OCI-LY3 (cell line): ENCODE results near the gene SLC10A1.

Experiments used
- H2AFZ ChIP-seq: fragments of 200-600, 300-600 bp; shearing (Covaris generic); 2 replicates; pipeline ENCODE4 v1.6.0; 2014; ENCODE audit warnings: antibody characterized with exemption, low read depth, low read length
- H3K27ac ChIP-seq: fragments of 200-600, 300-600 bp; sonication (generic); 2 replicates; pipeline ENCODE4 v1.5.1; 2014; ENCODE audit warnings: mild to moderate bottlenecking, low read length, moderate library complexity, mixed read lengths
- H3K27me3 ChIP-seq: fragments of 200-600, 300-600 bp; sonication (generic); 2 replicates; pipeline ENCODE4 v1.6.1; 2014; ENCODE audit warnings: low read depth, low read length, mixed read lengths
- H3K36me3 ChIP-seq: fragments of 200-600, 300-600 bp; sonication (generic); replicated peaks from 2 replicates; pipeline ENCODE3; 2014; ENCODE audit warnings: low read depth, low read length, mixed read lengths
- H3K4me1 ChIP-seq: fragments of 300-600, 200-600 bp; sonication (generic); 2 replicates; pipeline ENCODE4 v1.6.1; 2014; ENCODE audit warnings: low read length, mixed read lengths
- H3K4me2 ChIP-seq: fragments of 200-600, 300-600 bp; sonication (generic); 2 replicates; pipeline ENCODE4 v1.6.1; 2014; ENCODE audit warnings: low read length, mixed read lengths
- H3K4me3 ChIP-seq: fragments of 300-600, 200-600 bp; sonication (generic); 2 replicates; pipeline ENCODE4 v1.5.1; 2014; ENCODE audit warnings: antibody characterized with exemption, mild to moderate bottlenecking, low read length, moderate library complexity
- H3K79me2 ChIP-seq: fragments of 300-600, 200-600 bp; shearing (Covaris generic); 2 replicates; pipeline ENCODE4 v1.6.1; 2014; ENCODE audit warnings: mild to moderate bottlenecking, low read length, mixed read lengths
- H3K9ac ChIP-seq: fragments of 300-600, 200-600 bp; shearing (Covaris generic); 2 replicates; pipeline ENCODE4 v1.6.0; 2014; ENCODE audit warnings: mild to moderate bottlenecking, low read length, moderate library complexity
- H3K9me3 ChIP-seq: fragments of 200-600, 300-600 bp; shearing (Covaris generic); 2 replicates; pipeline ENCODE4 v1.6.1; 2014; ENCODE audit warnings: low read length, mixed read lengths; ENCODE audit not compliant: insufficient read depth
- H4K20me1 ChIP-seq: fragments of 200-600, 300-600 bp; sonication (generic); 2 replicates; pipeline ENCODE4 v1.6.1; 2016; ENCODE audit warnings: low read length, mixed read lengths; ENCODE audit not compliant: insufficient read depth
- EZH2phosphoT487 ChIP-seq: fragments of 200-600 bp; shearing (Covaris generic); IDR thresholded peaks from 2 replicates; pipeline ENCODE4 v1.6.1; 2018; ENCODE audit warnings: antibody characterized with exemption, mixed run types, low read depth
- TF ChIP-seq, protein P1 (sequence below): fragments of 200-600, 300-600 bp; sonication (generic); IDR thresholded peaks from 2 replicates; pipeline ENCODE4 v1.5.1; 2014; ENCODE audit warnings: antibody characterized with exemption, low read length, low read depth

SLC10A1 gene

DNA sequence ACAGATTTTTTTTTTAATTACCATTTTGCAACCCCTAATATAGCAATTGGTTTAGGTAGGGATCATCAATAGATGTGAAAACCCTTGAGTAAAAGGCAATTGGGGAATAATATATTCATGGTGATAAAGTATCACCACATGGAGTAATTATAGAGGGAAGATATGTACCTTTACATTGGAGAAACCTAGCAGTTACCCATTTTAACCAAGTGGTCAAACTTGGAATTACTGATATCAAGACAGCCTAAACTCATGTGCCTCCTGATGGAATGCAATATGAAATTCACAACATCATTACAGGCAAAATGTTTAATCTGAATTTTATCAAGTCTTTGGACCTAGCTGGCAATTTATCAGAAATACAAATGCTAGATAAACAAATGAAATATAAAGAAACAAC lies 6.7 kb upstream of the SLC10A1 start:
- Histone ChIP-seq H3K27ac (no peak overlapping the region), H3K4me2 (no peak overlapping the region), H3K9ac (no peak overlapping the region), H3K27me3 (peaks cover 6% of the 10 kb centered on the region; the same call in 1 of the 2 replicates), H2AFZ (no peak overlapping the region), H3K4me1 (no peaks in the 10 kb centered on the region), H3K9me3 (no peaks in the 10 kb centered on the region), H3K4me3 (no peak overlapping the region), H3K79me2 (no peaks in the 10 kb centered on the region), H4K20me1 (no peaks in the 10 kb centered on the region), H3K36me3 (no peaks in the 10 kb centered on the region)
- TF ChIP-seq, protein P1, sequence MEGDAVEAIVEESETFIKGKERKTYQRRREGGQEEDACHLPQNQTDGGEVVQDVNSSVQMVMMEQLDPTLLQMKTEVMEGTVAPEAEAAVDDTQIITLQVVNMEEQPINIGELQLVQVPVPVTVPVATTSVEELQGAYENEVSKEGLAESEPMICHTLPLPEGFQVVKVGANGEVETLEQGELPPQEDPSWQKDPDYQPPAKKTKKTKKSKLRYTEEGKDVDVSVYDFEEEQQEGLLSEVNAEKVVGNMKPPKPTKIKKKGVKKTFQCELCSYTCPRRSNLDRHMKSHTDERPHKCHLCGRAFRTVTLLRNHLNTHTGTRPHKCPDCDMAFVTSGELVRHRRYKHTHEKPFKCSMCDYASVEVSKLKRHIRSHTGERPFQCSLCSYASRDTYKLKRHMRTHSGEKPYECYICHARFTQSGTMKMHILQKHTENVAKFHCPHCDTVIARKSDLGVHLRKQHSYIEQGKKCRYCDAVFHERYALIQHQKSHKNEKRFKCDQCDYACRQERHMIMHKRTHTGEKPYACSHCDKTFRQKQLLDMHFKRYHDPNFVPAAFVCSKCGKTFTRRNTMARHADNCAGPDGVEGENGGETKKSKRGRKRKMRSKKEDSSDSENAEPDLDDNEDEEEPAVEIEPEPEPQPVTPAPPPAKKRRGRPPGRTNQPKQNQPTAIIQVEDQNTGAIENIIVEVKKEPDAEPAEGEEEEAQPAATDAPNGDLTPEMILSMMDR: no peak
- TF ChIP-seq EZH2phosphoT487: no peak

DNA sequence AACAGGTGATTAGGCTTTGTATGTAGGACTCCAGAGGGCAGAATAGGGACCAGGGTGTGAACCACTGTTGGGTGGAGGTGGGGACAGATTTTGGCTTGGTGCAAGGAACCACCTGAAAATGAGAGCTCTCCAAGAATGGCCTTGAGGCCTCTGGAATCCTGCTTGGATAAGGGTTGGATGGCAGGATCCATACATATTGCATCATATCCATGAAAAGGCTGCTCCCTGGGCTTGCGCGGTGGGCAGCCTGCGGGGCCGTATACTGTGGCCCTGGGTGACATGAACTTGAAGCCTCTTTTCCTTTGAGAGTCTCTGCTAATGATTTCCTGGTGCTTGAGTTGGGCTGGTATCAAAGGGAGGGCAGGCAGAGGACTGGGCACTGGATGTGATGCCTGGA lies 1.3 kb upstream of the SLC10A1 start:
- Histone ChIP-seq H2AFZ (no peak overlapping the region), H3K4me1 (no peaks in the 10 kb centered on the region)
- TF ChIP-seq, protein P1: no peak

DNA sequence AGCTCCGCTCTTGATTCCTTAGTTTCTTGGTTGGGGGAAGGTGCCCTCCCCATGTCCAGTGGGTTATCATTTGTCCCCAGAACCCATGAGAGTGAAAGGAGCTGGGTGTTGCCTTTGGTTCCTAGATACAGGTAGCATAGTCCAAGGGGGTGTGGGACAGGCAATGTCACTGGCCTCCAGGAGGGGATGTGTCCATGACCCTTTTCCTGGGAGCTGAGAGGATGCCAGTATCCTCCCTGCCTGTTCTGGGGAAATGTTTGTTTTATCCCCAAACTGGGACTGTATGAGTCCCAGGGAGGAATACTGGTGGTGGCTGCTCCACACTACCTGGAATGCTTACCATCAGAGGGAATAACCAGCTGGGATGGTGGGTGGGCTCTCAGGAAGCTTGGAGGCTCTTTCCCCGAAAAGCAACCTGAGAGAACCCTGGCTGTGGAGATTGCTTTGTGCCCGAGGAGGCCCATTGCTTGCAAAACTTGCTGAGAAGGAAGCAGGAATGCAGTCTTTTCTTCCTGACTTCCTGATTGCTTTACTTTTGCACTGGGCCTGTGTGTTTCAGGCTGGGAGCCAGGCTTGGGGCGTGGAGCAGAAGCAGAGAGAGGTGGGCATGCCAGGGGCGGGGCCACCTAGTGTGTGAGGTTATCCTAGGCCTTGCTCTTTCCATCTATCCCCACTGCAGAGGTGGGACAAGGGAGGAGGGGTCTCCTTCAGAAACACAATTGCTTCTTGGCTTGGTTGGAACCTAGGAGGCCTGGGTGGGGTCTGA lies 715 bp upstream of the SLC10A1 start:
- Histone ChIP-seq H3K4me1 (no peaks in the 10 kb centered on the region), H4K20me1 (no peaks in the 10 kb centered on the region), H3K79me2 (no peaks in the 10 kb centered on the region), H3K9me3 (no peaks in the 10 kb centered on the region), H3K36me3 (no peaks in the 10 kb centered on the region), H3K9ac (no peak overlapping the region), H3K4me2 (no peak overlapping the region), H3K27me3 (peaks cover 2% of the 10 kb centered on the region; the same call in 1 of the 2 replicates), H3K4me3 (no peak overlapping the region), H3K27ac (no peak overlapping the region), H2AFZ (no peak overlapping the region)
- TF ChIP-seq EZH2phosphoT487: no peak
- TF ChIP-seq, protein P1: no peak

More for the DNA sequence above, 1.3 kb upstream of the SLC10A1 start:
- Histone ChIP-seq H3K79me2 (no peaks in the 10 kb centered on the region), H3K36me3 (no peaks in the 10 kb centered on the region), H3K4me3 (no peak overlapping the region), H3K4me2 (no peak overlapping the region), H4K20me1 (no peaks in the 10 kb centered on the region), H3K9ac (no peak overlapping the region), H3K27ac (no peak overlapping the region), H3K27me3 (peaks cover 6% of the 10 kb centered on the region; the same call in 1 of the 2 replicates), H3K9me3 (no peaks in the 10 kb centered on the region)

DNA sequence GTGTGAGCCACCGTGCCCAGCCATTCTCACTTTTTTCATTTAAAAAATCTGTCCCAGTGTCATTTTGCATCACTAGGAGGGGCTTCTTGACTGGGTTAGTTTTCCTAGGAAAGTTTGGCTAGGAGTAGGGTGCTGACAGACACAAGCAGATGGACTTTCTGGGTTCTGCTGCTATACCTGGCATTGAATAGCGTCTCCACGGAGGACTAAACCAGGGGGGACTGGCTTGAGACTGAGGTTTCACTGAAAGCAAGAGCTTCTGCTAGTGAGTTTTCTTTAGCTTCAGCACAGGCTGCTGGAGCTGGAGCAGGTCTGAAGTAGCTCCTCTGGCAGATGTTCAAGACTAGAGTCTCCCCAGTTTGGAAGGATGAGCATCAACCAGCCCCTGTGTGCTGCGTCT lies 1.4 kb downstream of the SLC10A1 start:
- TF ChIP-seq EZH2phosphoT487: no peak
- TF ChIP-seq, protein P1: no peak

More for the DNA sequence above, 1.4 kb downstream of the SLC10A1 start:
- no peaks in the 10 kb centered on the region for H3K4me1 ChIP-seq
- no peaks in the 10 kb centered on the region for H3K79me2 ChIP-seq
- no peaks in the 10 kb centered on the region for H4K20me1 ChIP-seq
- H3K4me2 ChIP-seq: no peak overlapping the region
- H3K9ac ChIP-seq: no peak overlapping the region
- H3K27ac ChIP-seq: no peak overlapping the region
- no peaks in the 10 kb centered on the region for H3K27me3 ChIP-seq
- H3K36me3 ChIP-seq: no peaks in the 10 kb centered on the region
- no peak overlapping the region for H3K4me3 ChIP-seq
- H3K9me3 ChIP-seq: no peaks in the 10 kb centered on the region
- no peak overlapping the region for H2AFZ ChIP-seq
